GM12878 (cell line): ENCODE measurements around the gene CEP89. TPM values are rescaled to one million over a fixed set of nuclear protein-coding genes. Genes with fewer than 3 reads are reported as not detected.

Experiments
- ATAC-seq: fragments of 200-7000 bp; cut with Tn5 transposase; 3 replicates; pipeline ENCODE4 v1.9.1; 2020; ENCODE audit warnings: mild to moderate bottlenecking, moderate library complexity
- BruUV-seq: library from RNA; stranded (reverse); fragments of 400-500 nt; replicated peaks from 2 replicates; lab custom pipeline; 2021; lab: Mats Ljungman, UMichigan
- CTCF ChIA-PET: fragments of 300-600 bp; sonication (Branson Sonifier 250); formaldehyde crosslinking; extraction: SDS; loops from one replicate; lab custom pipeline; 2021; ENCODE audit warnings: inconsistent platforms; lab: Yijun Ruan, JAX
- POLR2A ChIA-PET: fragments of 350-600 bp; formaldehyde crosslinking; extraction: SDS; loops from one replicate; lab custom pipeline; 2021; ENCODE audit warnings: inconsistent platforms; lab: Charles Lee
- RAD21 ChIA-PET: fragments of 300-600 bp; sonication (Branson Sonifier 250); formaldehyde crosslinking; loops from one replicate; lab custom pipeline; 2023; ENCODE audit warnings: antibody characterized with exemption; ENCODE audit not compliant: unreplicated experiment; lab: Charles Lee
- SMC1A ChIA-PET: fragments of 300-600 bp; sonication (Branson Sonifier 250); formaldehyde crosslinking; loops from one replicate; lab custom pipeline; 2023; ENCODE audit not compliant: unreplicated experiment, uncharacterized antibody; lab: Charles Lee
- DNase-seq: peaks from one replicate; pipeline ENCODE4 v3.0.0-alpha.2; 2011; ENCODE audit warnings: low read depth, low spot score
- FAIRE-seq: peaks from 3 replicates; lab custom pipeline; 2011; peaks lifted over from hg19 to GRCh38; lab: Jason Lieb, UNC
- H2AFZ ChIP-seq: 2 replicates; pipeline ENCODE4 v1.6.0; 2011; ENCODE audit warnings: low read depth, low read length, control low read depth; ENCODE audit not compliant: control insufficient read depth
- H3K27ac ChIP-seq: 2 replicates; pipeline ENCODE4 v1.5.1; 2011; ENCODE audit warnings: control low read depth; ENCODE audit not compliant: control insufficient read depth, insufficient read depth
- H3K27me3 ChIP-seq, 2 experiments: replicated peaks in 1 of 2; 2 replicates each; pipeline versions ENCODE4 v1.6.0 to v1.6.1; 2011; ENCODE audit warnings: low read length in 1 of 2; ENCODE audit not compliant: control insufficient read depth in 2 of 2, insufficient read depth in 2 of 2
- H3K36me3 ChIP-seq, 2 experiments: 2 replicates each; pipeline ENCODE4 v1.5.1; 2011; ENCODE audit warnings: low read length in 1 of 2; ENCODE audit not compliant: control insufficient read depth in 2 of 2, insufficient read depth in 2 of 2
- H3K4me1 ChIP-seq: 2 replicates; pipeline ENCODE4 v1.6.1; 2011; ENCODE audit warnings: mild to moderate bottlenecking, low read length, moderate library complexity, mixed read lengths; ENCODE audit not compliant: control insufficient read depth, insufficient read depth
- H3K4me2 ChIP-seq: 2 replicates; pipeline ENCODE4 v1.6.0; 2011; ENCODE audit warnings: control low read depth; ENCODE audit not compliant: control insufficient read depth, insufficient read depth
- H3K4me3 ChIP-seq: fragments of 200-600 bp; sonication (generic); 2 replicates; pipeline ENCODE4 v1.5.1; 2016
- H3K79me2 ChIP-seq: 2 replicates; pipeline ENCODE4 v1.6.0; 2011; ENCODE audit warnings: low read length; ENCODE audit not compliant: control insufficient read depth, insufficient read depth
- H3K9ac ChIP-seq: 2 replicates; pipeline ENCODE4 v1.8.0; 2011; ENCODE audit warnings: low read length, control low read depth, mixed read lengths; ENCODE audit not compliant: control insufficient read depth, insufficient read depth
- H3K9me3 ChIP-seq: replicated peaks from 3 replicates; pipeline ENCODE4 v1.5.1; 2011; ENCODE audit warnings: mild to moderate bottlenecking, low read length; ENCODE audit not compliant: control insufficient read depth, insufficient read depth
- H4K20me1 ChIP-seq: 2 replicates; pipeline ENCODE4 v1.6.0; 2011; ENCODE audit not compliant: control insufficient read depth, insufficient read depth
- ASH2L ChIP-seq: fragments of 300-600, 200-600 bp; sonication (generic); IDR thresholded peaks from 2 replicates; pipeline ENCODE4 v1.6.1; 2017; ENCODE audit warnings: low read depth, mild to moderate bottlenecking, borderline replicate concordance
- FOXM1 ChIP-seq: IDR thresholded peaks from 2 replicates; pipeline ENCODE4 v1.6.1; 2012; ENCODE audit warnings: low read depth, mild to moderate bottlenecking, inconsistent platforms, low read length, moderate library complexity
- NFYB ChIP-seq: IDR thresholded peaks from 2 replicates; pipeline ENCODE4 v1.6.1; 2011; ENCODE audit warnings: low read depth, mild to moderate bottlenecking, low read length, improper control_type of control experiment, moderate library complexity; ENCODE audit not compliant: insufficient read depth
- POLR2AphosphoS5 ChIP-seq: IDR thresholded peaks from 2 replicates; pipeline ENCODE4 v1.6.1; 2011; ENCODE audit warnings: mild to moderate bottlenecking, low read length, inconsistent platforms
- RAD21 ChIP-seq: IDR thresholded peaks from 2 replicates; pipeline ENCODE4 v1.6.1; 2011; ENCODE audit warnings: mild to moderate bottlenecking, low read depth, low read length, moderate library complexity; ENCODE audit not compliant: insufficient read depth
- TARDBP ChIP-seq: IDR thresholded peaks from 2 replicates; pipeline ENCODE4 v1.6.1; 2016; ENCODE audit warnings: borderline replicate concordance
- TCF7 ChIP-seq: IDR thresholded peaks from 2 replicates; pipeline ENCODE4 v1.6.1; 2014; ENCODE audit warnings: antibody characterized with exemption, borderline replicate concordance
- WRNIP1 ChIP-seq: IDR thresholded peaks from 2 replicates; pipeline ENCODE4 v1.6.1; 2011; ENCODE audit warnings: low read depth, low read length, improper control_type of control experiment, borderline replicate concordance
- ZNF622 ChIP-seq: fragments of 450-650 bp; IDR thresholded peaks from 2 replicates; pipeline ENCODE4 v1.6.1; 2017; ENCODE audit warnings: mild to moderate bottlenecking, inconsistent platforms
- ZZZ3 ChIP-seq: IDR thresholded peaks from 2 replicates; pipeline ENCODE4 v1.6.1; 2011; ENCODE audit warnings: low read depth; ENCODE audit not compliant: control insufficient read depth, insufficient read length
- WGBS: methylation state at CpG from one replicate; pipeline ENCODE4 v1.1.6; 2016; ENCODE audit warnings: low lambda C conversion rate; ENCODE audit not compliant: insufficient replicate concordance, insufficient coverage; ENCODE audit errors: missing lambda C conversion rate; 5-methylcytosine and 5-hydroxymethylcytosine counted together
- in situ Hi-C: fragments of 300-500 bp; cut with MboI; formaldehyde crosslinking; loops from 9 replicates; pipeline ENCODE4 v1.14.3; 2018; ENCODE audit warnings: mixed read lengths
- intact Hi-C: fragments of 100-400 bp; cut with micrococcal nuclease; formaldehyde crosslinking; loops from one replicate; pipeline ENCODE4 v1.14.2; 2022; ENCODE audit not compliant: unreplicated experiment
- polyA plus RNA-seq, 11 experiments: library from polyadenylated mRNA; depleted of rRNA in 4 of 11; unstranded in 6 of 11; stranded (reverse) in 5 of 11; fragments of >200 nt; fragmentation: Nextera tagmentation in 4 of 11; fragmentation: Illumina TruSeq in 1 of 11; extraction: Ambion mirVana in 4 of 11; extraction: Trizol in 1 of 11; gene quantifications; 1 replicate in 1 of 11; 2 replicates in 10 of 11; pipeline versions ENCODE4 v1.2.1 to v1.2.3, GENCODE V29; 2011 to 2016; ENCODE audit warnings: inconsistent platforms in 2 of 11, missing spikeins in 2 of 11, low read depth in 1 of 11
- total RNA-seq, 4 experiments: library from RNA; depleted of rRNA in 3 of 4; stranded (reverse); fragments of >200 nt in 3 of 4; fragmentation: Illumina TruSeq in 1 of 4; extraction: Trizol in 1 of 4; gene quantifications; 2 replicates each; pipeline versions ENCODE4 v1.2.1 to v1.2.3, GENCODE V29; 2013 to 2021
- TF ChIP-seq, protein P1 (sequence below): IDR thresholded peaks from 2 replicates; pipeline ENCODE4 v1.6.1; 2012; ENCODE audit warnings: mild to moderate bottlenecking, low read depth, low read length
- TF ChIP-seq, protein P2 (sequence below): fragments of 450-650 bp; IDR thresholded peaks from 2 replicates; pipeline ENCODE4 v1.6.1; 2017; ENCODE audit warnings: low read depth, mild to moderate bottlenecking, moderate library complexity
- TF ChIP-seq, protein P3 (sequence below): IDR thresholded peaks from 2 replicates; pipeline ENCODE4 v1.6.1; 2011; ENCODE audit warnings: low read depth, mild to moderate bottlenecking, low read length, moderate library complexity, borderline replicate concordance; ENCODE audit errors: extremely low read depth
- TF ChIP-seq, protein P4 (sequence below): fragments of 450-650 bp; IDR thresholded peaks from 2 replicates; pipeline ENCODE4 v1.6.1; 2017; ENCODE audit warnings: borderline replicate concordance

CEP89 gene
- total and polyA plus RNA-seq, 10 of the 15 experiments (the other 5 are each of a cell fraction or from before 2014, with no cell fraction given), result 6.0 to 19.3 (median 10.2) TPM

DNA sequence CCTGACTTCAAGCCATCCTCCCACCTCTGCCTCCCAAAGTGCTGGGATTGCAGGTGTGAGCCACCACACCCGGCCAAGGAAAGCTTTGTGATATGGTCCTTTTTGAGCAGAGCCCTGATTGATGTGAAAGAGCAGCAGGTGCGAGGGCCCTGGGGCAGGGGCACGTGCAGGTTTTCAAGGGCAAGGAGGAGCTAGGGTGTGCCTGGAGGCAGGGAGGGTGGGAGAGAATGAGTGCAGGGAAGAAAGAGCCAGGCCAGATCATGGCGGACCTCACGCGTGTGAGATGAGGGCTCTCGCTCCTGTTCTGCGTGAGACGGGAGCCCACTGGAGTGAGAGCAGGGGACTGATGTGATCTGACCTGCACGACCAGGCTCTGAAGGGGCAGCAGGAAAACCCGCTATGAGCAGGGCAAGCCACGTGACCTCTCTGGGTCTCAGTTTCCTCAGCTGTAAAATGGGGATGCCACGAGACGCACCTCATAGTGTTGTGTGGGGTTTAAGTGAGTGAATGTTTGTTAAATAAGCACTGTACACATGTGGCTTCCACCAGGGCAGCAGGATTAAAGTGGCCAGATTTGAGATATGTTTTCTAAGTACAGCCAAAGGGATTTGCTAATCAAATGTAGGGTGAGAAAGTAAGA, 26.1 kb upstream of the CEP89 start:
- SMC1A ChIA-PET, result no interaction called here
- no peak for TF ChIP-seq WRNIP1
- TF ChIP-seq NFYB, result no peak
- no peak for TF ChIP-seq RAD21
- TF ChIP-seq, protein P1, sequence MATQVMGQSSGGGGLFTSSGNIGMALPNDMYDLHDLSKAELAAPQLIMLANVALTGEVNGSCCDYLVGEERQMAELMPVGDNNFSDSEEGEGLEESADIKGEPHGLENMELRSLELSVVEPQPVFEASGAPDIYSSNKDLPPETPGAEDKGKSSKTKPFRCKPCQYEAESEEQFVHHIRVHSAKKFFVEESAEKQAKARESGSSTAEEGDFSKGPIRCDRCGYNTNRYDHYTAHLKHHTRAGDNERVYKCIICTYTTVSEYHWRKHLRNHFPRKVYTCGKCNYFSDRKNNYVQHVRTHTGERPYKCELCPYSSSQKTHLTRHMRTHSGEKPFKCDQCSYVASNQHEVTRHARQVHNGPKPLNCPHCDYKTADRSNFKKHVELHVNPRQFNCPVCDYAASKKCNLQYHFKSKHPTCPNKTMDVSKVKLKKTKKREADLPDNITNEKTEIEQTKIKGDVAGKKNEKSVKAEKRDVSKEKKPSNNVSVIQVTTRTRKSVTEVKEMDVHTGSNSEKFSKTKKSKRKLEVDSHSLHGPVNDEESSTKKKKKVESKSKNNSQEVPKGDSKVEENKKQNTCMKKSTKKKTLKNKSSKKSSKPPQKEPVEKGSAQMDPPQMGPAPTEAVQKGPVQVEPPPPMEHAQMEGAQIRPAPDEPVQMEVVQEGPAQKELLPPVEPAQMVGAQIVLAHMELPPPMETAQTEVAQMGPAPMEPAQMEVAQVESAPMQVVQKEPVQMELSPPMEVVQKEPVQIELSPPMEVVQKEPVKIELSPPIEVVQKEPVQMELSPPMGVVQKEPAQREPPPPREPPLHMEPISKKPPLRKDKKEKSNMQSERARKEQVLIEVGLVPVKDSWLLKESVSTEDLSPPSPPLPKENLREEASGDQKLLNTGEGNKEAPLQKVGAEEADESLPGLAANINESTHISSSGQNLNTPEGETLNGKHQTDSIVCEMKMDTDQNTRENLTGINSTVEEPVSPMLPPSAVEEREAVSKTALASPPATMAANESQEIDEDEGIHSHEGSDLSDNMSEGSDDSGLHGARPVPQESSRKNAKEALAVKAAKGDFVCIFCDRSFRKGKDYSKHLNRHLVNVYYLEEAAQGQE, result no peak
- TF ChIP-seq POLR2AphosphoS5, result no peak
- TF ChIP-seq, protein P2, sequence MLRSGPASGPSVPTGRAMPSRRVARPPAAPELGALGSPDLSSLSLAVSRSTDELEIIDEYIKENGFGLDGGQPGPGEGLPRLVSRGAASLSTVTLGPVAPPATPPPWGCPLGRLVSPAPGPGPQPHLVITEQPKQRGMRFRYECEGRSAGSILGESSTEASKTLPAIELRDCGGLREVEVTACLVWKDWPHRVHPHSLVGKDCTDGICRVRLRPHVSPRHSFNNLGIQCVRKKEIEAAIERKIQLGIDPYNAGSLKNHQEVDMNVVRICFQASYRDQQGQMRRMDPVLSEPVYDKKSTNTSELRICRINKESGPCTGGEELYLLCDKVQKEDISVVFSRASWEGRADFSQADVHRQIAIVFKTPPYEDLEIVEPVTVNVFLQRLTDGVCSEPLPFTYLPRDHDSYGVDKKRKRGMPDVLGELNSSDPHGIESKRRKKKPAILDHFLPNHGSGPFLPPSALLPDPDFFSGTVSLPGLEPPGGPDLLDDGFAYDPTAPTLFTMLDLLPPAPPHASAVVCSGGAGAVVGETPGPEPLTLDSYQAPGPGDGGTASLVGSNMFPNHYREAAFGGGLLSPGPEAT, result no peak
- TF ChIP-seq ZZZ3, result no peak
- TF ChIP-seq TARDBP, result no peak
- no peak for TF ChIP-seq ZNF622
- TF ChIP-seq, protein P3, sequence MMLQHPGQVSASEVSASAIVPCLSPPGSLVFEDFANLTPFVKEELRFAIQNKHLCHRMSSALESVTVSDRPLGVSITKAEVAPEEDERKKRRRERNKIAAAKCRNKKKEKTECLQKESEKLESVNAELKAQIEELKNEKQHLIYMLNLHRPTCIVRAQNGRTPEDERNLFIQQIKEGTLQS, result no peak
- no peak for TF ChIP-seq ASH2L
- TF ChIP-seq FOXM1, result no peak
- TF ChIP-seq, protein P4, sequence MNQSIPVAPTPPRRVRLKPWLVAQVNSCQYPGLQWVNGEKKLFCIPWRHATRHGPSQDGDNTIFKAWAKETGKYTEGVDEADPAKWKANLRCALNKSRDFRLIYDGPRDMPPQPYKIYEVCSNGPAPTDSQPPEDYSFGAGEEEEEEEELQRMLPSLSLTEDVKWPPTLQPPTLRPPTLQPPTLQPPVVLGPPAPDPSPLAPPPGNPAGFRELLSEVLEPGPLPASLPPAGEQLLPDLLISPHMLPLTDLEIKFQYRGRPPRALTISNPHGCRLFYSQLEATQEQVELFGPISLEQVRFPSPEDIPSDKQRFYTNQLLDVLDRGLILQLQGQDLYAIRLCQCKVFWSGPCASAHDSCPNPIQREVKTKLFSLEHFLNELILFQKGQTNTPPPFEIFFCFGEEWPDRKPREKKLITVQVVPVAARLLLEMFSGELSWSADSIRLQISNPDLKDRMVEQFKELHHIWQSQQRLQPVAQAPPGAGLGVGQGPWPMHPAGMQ, result no peak
- no peak for TF ChIP-seq TCF7

More for the DNA sequence above, 26.1 kb upstream of the CEP89 start:
- Histone ChIP-seq H4K20me1 (no peaks in the 10 kb centered on the region), H3K4me1 (no peaks in the 10 kb centered on the region), H3K4me2 (no peak overlapping the region), H3K79me2 (no peaks in the 10 kb centered on the region), H3K36me3 (no peaks in the 10 kb centered on the region; a peak in 2 of 4 replicates), H3K27me3 (no peaks in the 10 kb centered on the region), H3K27ac (no peak overlapping the region), H3K9me3 (no peaks in the 10 kb centered on the region), H3K9ac (no peak overlapping the region), H3K4me3 (no peak overlapping the region), H2AFZ (no peak overlapping the region)
- CTCF ChIA-PET, result no interaction called here
- POLR2A ChIA-PET, result no interaction called here
- RAD21 ChIA-PET, result no interaction called here
- no peak for ATAC-seq
- no TSS peak for BruUV-seq
- intact Hi-C loops (no loop called here), in situ Hi-C loops (no loop called here)
- WGBS, result 74% methylated on average over 14 of the region's 14 CpGs
- FAIRE-seq, result no peak
- no peak for DNase-seq
